Activated T-cell treated with anti-CD3 and anti-CD28 coated beads for 24 hours (primary cell): ENCODE data around the gene ERBB4.

Source experiments
- DNase-seq: peaks from one replicate; pipeline ENCODE4 v3.0.0-alpha.2; 2020; ENCODE audit warnings: low read depth

The ERBB4 gene

GRCh38 chr2:211996857-211997256, 541.7 kb downstream of the ERBB4 start:
- no peak for DNase-seq

GRCh38 chr2:211994806-211995205, 543.8 kb downstream of the ERBB4 start:
- no peak for DNase-seq

- no peak for DNase-seq
These were observed 548.3 kb downstream of the ERBB4 start for GRCh38 chr2:211990335-211990734.

DNA sequence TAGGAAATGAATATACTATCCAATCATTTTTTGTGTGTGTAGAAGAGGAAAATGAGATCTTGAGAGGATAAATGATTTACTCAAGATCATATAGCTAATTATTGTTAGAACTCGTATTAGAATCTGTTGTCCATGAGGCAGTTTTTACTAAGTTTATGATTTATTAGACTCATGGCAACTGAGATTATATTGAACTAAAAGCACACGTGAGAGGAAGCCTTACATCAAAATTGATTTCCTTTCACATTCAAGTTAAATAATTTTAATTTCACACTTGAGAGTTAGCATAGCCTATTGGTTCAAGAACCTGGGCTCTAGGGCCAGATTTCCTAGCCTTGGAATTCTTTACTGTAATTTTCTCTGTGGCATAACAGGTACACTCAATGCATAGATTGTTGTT, 552.3 kb downstream of the ERBB4 start:
- no peak for DNase-seq

DNA sequence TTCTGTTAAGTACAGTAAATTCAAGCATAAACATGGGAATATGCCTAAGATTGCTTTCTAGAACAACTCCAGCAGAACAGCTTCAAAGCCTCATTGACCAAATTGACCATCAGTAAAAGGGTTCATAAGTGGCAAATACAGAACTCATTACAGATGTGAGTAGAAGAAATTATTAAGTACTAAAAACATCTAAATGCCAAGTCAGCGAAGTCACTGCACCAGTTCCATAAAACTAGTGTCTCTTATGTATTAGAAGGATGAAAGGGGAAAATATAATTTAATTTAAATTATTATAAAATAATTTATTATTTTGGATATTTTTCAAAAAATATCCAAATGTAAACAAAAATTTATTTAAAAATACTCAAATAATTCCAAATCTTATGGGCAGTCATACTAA, 553.2 kb downstream of the ERBB4 start:
- no peak for DNase-seq

DNA sequence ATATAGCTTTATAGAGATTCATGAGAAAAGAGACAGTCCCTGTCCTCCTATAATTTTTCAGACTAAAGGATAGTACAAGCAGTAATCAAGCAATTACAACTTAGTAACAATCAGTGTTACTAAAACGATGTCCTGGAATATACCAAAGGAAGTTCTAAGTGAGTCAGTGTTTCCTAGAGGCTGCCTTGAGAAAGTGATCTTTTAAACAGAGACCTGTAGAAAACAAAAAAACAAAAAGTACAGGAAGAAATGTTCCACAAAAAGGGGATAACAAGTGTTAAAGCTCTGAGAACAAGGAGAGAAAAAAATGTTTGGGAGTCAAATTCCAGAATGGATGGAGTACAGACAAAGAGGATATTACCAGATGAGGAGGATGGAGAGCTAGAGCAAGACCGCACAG, 556.4 kb downstream of the ERBB4 start:
- DNase-seq: no peak

- no peak for DNase-seq
These were observed 557.2 kb downstream of the ERBB4 start for GRCh38 chr2:211981451-211981850.

- DNase-seq: no peak
These were observed 562.5 kb downstream of the ERBB4 start for GRCh38 chr2:211976076-211976475.

DNA sequence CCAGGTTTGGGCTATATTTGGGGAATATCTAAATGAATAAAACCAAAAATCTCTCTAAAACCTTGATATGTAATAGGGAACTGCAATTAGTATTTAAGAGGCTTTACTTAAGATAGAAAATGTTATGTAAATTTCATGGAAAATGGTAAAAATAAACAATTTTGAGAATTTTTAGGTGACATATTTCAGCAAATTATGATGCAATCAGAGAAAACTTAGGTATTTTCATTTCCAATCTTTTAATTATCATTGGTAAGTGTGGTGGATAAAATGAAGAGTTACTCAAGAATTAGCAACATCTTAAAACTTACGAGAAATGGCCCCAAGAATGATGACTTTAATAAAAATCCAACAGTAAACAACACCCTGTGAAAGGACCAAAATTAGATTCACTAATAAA, 571.4 kb downstream of the ERBB4 start:
- DNase-seq: no peak

GRCh38 chr2:211963969-211964368, 574.6 kb downstream of the ERBB4 start:
- DNase-seq: no peak

- DNase-seq: no peak
These were observed 580.8 kb downstream of the ERBB4 start for GRCh38 chr2:211957799-211958198.

DNA sequence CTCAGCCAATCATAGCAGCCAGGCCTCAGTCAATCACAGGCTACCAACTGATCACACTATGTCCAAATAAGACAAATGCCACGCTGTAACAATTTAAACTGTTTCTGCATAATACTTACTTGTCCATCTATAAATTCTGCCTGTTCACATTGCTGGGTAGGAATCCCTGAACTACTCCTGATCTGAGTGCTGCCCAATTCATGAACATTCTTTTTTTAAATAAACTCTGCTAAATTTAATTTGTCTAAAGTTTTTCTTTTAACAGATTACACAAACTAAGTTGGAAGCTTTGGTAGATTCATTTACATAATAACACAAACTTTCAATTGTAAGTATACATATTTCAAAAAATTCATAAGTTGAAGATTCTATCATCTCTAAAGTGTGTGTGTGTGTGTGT, 583.0 kb downstream of the ERBB4 start:
- no peak for DNase-seq

DNA sequence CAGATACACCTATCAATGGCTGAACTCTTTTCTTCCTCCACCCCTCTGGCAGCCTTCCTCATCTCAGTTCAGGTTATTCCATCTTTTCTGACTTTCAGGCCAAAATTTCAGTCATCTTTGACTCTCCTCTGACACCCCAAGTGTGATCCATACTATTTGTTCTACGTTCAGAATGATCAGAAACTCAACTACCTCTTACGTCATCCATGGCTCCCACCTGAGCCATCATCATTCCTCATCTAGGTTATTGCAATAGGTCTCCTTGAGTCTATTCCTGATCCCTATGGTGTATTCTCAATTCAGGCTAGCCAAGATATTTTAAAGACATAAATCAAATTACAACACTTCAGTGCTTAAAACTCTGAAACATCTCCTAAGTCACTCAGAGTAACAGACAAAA, 589.7 kb downstream of the ERBB4 start:
- DNase-seq: no peak

GRCh38 chr2:211946960-211947359, 591.6 kb downstream of the ERBB4 start:
- DNase-seq: no peak

- DNase-seq: no peak
These were observed 594.0 kb downstream of the ERBB4 start for GRCh38 chr2:211944572-211944971.

- DNase-seq: no peak
These were observed 596.4 kb downstream of the ERBB4 start for GRCh38 chr2:211942153-211942552.

DNA sequence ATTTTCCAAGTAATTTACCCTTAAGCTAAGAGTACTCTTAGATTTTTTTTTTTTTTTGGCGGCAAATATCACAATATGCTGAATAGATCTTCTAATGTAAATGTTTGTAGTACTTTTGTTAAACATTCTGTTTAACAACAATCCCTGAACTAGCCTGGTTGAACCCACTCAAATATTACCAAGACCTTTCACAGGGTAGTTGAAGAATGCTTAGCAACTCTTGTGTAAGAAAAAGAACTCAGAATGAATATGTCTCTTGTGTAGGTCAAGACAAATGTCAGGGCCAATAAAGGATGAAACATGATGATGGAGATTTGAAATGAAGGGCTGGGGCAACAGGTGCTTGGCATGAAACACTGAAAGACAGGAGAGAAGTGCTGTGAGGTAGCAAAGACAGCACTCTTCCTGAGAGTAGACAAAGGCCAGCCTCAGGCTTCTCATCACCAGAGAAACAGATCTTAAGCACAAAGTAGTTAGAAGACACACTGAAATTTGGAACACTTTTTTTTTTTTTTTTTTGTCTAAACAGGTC, 597.3 kb downstream of the ERBB4 start:
- DNase-seq: no peak

DNA sequence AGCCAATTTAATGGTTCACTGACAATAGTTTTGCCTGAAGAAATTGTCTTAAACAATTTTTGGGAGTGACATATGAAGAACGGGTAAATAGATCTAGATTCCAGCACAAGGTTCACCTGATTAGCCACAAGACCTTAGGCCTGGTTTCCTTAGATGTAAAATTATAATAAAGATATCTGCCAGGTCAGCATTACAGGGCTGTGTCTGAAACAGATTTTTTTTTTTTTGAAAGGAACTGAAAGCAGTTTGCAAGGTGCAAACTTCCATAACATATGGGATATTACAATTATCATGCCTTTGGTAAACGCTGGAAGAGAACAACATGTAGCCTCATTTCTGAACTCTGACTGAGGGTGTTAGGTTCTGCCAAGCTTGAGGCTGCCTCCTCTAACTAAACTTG, 599.4 kb downstream of the ERBB4 start:
- no peak for DNase-seq

DNA sequence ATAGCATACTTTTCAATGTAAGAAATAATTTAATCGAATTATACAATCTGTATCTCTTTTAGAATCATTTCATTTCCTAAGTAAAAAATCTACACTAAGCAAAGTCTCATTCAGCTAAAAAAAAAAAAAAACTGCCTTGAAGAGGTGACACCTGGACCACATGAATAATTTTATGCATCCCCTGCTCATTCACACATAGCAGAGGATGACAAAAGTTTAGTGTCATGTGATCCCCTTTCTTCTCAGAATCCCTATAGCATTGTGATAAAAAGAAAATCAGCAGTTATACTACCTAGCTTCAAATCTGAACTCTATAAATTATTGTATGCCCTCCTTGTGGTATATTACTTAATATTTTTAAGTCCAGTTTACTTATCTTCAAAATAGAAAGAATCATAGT, 603.8 kb downstream of the ERBB4 start:
- DNase-seq: no peak

DNA sequence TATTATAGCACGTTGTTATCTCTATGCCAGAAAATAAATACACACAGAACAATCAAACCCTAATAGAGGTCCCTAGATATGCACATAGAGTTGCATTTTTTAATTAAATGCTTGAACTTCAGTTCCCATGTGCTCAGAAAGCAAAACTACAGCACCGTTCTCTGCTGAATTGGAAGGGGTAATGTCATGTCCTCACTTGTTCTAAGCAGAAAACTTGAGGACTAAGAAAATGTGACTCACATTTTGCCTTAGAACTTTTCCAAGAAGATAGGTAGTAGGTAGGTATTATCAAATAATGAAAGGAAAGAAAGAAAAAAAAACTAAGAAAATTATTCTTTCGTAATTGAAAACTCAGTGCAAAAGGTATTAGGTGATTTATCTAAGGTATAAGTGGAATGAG, 607.3 kb downstream of the ERBB4 start:
- no peak for DNase-seq

DNA sequence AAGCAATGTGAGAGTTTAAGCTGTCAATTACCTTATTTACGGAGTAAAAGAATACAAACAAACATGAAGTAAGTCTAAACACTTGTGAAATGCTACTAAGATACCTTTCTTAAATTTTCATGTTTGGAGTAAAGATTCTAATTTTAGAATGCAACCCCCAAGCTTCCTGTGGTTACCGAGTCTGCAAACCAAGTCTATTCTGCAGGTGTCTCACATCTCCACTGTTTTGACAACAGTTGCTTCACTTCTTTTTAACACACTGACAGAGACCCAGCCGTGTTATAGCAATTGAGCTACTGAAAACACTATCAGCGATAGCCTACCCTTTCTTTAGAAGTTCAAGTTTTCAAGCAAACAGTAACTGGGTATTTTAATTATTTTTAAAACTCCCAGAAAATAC, 608.3 kb downstream of the ERBB4 start:
- DNase-seq: no peak

DNA sequence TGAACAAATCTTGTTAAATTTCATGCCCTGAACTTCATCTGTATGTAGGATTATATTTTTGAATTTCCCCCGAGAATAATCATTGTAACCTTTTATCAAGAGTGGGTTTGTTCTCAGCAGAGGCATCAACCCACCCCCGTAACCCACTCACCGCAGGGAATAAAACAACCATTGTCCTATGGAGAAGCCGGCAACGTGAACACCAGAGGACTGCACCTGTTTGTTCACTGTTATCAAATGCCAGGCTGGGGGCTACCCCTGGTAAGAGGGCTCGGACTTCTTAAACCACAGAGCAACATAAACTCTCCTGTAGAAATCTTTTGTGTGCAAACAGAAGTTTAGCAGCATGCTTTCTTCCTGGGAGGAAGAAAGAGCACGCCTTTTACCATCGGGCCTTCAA, 610.4 kb downstream of the ERBB4 start:
- no peak for DNase-seq

DNA sequence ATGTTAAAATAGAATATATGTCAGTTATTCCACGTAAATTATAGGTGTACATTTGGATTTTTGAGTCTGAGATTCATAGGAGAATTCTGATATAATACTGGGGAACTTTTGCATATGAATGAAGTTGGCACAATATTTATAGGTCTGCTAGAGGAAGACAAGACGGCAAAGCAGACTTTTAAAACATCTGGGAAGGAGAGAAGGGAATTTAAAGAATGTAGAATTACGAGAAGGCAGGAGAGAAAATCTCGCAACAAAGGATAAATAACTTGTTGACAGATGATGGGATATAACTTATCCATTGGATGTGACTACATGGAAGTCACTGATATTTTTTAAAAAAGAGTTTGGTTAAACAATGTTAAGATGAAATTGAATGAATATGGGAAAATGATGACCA, 615.6 kb downstream of the ERBB4 start:
- no peak for DNase-seq

GRCh38 chr2:211903961-211904360, 634.6 kb downstream of the ERBB4 start:
- DNase-seq: no peak

DNA sequence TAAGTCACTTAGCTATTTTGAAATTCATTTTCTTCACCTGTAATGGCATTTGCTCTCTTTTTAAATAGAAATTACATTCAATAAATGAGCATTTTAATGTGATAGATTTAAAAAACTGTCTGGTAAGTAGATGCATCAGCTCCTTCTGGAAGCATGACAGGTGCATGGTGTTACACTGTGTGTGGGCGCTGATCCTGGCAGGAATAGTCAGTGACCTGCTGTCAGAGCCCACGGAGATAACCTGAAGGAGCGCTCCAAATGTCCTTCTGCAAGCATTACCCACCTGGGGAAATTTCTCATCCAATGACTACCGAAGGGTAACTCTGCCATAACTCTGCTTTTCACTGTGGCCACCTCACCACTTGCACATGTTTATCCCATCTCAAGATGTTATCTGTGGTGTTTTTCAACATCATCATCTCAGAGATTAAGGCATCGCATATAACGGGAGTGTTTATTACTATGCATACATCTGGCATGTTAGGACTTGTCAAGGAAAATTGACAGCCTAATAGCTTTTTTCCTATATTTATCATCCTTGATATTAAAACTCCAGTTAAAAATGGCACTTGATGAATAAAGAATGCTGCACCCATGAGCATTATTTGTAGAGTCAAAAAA, 637.3 kb downstream of the ERBB4 start:
- no peak for DNase-seq
